Measurements from ENCODE around the gene FAM50A.
A peak's percentile ranks its signal among the peaks of the same experiment; 100 is the strongest.

FAM50A gene

DNA sequence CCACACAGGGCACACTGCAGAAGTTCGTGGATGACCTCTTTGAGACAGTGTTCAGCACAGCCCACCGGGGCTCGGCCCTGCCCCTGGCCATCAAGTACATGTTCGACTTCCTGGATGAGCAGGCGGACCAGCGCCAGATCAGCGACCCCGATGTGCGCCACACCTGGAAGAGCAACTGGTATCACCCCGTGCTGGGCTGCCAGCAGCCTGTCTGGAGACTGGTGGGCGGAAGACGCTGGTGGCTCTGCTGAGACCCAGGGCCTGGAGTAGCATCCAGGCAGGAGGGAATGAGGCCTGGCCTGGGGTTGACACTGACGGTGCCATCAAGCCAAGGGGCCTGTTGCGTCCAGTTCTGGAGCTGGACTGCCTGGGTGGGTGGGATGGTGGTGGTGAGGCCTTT lies 26.5 kb downstream of the FAM50A start:
- Histone ChIP-seq H3K9ac (ENCODE audit: low read length) (no peak overlapping the region), H3K9me3 (ENCODE audit: low read length) (no peaks in the 10 kb centered on the region), H3K27ac (ENCODE audit: low read depth, low read length) (no peak overlapping the region), H3K36me3 (ENCODE audit: insufficient read depth, low read length) (peaks cover 8% of the 10 kb centered on the region), H3K4me1 (ENCODE audit: insufficient read depth, low read length) (no peaks in the 10 kb centered on the region), H3K27me3 (ENCODE audit: control insufficient read depth in 1 of 2, insufficient read depth in 2 of 2, low read length in 2 of 2) (no peaks in the 10 kb centered on the region), H3K4me3 (ENCODE audit: low read depth in 1 of 2, low read length in 2 of 2) (no peak overlapping the region)

- H3K9ac ChIP-seq (ENCODE audit: low read length) = no peak overlapping the region
- H3K36me3 ChIP-seq (ENCODE audit: insufficient read depth, low read length) = peaks cover 8% of the 10 kb centered on the region
- H3K27me3 ChIP-seq (ENCODE audit: control insufficient read depth in 1 of 2, insufficient read depth in 2 of 2, low read length in 2 of 2) = no peaks in the 10 kb centered on the region
- no peaks in the 10 kb centered on the region for H3K4me1 ChIP-seq (ENCODE audit: insufficient read depth, low read length)
- no peak overlapping the region for H3K4me3 ChIP-seq (ENCODE audit: low read depth in 1 of 2, low read length in 2 of 2)
- no peak overlapping the region for H3K27ac ChIP-seq (ENCODE audit: low read depth, low read length)
- no peaks in the 10 kb centered on the region for H3K9me3 ChIP-seq (ENCODE audit: low read length)
These were observed 27.1 kb downstream of the FAM50A start for GRCh38 chrX:154470914-154471568.

DNA sequence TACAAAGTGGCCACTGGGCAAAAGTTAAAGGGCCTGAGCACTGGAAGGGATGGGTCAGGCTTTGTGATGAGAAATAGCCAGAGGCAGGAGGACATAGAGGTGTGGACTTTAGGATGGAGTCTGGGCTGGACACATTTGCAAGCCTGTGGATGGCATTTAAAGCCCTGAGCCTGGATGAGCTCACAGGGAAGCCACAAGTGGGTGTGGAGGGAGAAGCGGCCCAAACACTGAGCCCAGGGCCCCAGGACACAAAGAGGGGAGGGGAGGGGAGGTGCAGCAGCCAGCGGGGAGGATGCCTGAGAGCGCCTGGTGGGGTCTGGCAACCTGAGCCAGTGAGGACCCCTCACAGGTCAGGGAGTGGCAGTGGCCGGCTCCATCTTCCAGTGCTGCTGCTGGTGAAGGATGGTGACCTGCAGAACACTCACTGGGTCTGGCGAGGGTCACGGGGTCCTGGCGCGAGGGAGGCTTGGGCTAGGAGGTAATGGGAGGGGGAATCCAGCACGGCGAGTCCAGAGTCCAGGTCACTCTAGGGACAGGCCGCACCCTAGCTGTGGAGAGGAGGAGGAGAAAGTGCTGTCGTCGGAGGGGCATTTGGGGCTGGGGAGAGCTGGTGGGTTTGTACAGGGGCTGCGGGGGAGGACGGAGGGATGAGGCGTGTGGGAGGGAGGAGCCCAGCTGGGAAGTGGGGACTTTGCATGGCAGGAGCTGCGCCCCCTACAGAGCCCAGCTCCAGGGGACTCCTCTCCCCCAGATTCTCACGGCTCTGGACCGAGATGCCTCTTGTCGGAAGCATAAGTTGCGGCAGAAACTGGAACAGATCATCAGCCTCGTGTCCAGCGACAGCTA lies 28.1 kb downstream of the FAM50A start:
- Histone ChIP-seq H3K4me1 (ENCODE audit: insufficient read depth, low read length) (no peaks in the 10 kb centered on the region), H3K9ac (ENCODE audit: low read length) (no peak overlapping the region), H3K9me3 (ENCODE audit: low read length) (no peaks in the 10 kb centered on the region), H3K27me3 (ENCODE audit: control insufficient read depth in 1 of 2, insufficient read depth in 2 of 2, low read length in 2 of 2) (no peaks in the 10 kb centered on the region), H3K27ac (ENCODE audit: low read depth, low read length) (no peak overlapping the region), H3K4me3 (ENCODE audit: low read depth in 1 of 2, low read length in 2 of 2) (no peak overlapping the region), H3K36me3 (ENCODE audit: insufficient read depth, low read length) (peaks cover 8% of the 10 kb centered on the region)

- H3K36me3 ChIP-seq (ENCODE audit: insufficient read depth, low read length) = peaks cover 8% of the 10 kb centered on the region
These were observed 29.0 kb downstream of the FAM50A start for GRCh38 chrX:154472685-154473632.

GRCh38 chrX:154473683-154474082 lies 29.7 kb downstream of the FAM50A start:
- Histone ChIP-seq H3K36me3 (ENCODE audit: insufficient read depth, low read length) (peaks cover 6% of the 10 kb centered on the region), H3K4me1 (ENCODE audit: insufficient read depth, low read length) (no peaks in the 10 kb centered on the region), H3K9ac (ENCODE audit: low read length) (no peak overlapping the region), H3K27me3 (ENCODE audit: control insufficient read depth in 1 of 2, insufficient read depth in 2 of 2, low read length in 2 of 2) (peaks cover 0 to under 1% of the 10 kb centered on the region in 2 donors), H3K9me3 (ENCODE audit: low read length) (no peaks in the 10 kb centered on the region), H3K27ac (ENCODE audit: low read depth, low read length) (no peak overlapping the region), H3K4me3 (ENCODE audit: low read depth in 1 of 2, low read length in 2 of 2) (no peak overlapping the region)

More at GRCh38 chrX:154472685-154473632, 29.0 kb downstream of the FAM50A start:
- no peaks in the 10 kb centered on the region for H3K4me1 ChIP-seq (ENCODE audit: insufficient read depth, low read length)
- H3K9ac ChIP-seq (ENCODE audit: low read length) = no peak overlapping the region
- no peaks in the 10 kb centered on the region for H3K9me3 ChIP-seq (ENCODE audit: low read length)
- H3K27me3 ChIP-seq (ENCODE audit: control insufficient read depth in 1 of 2, insufficient read depth in 2 of 2, low read length in 2 of 2) = no peaks in the 10 kb centered on the region
- no peak overlapping the region for H3K4me3 ChIP-seq (ENCODE audit: low read depth in 1 of 2, low read length in 2 of 2)
- no peak overlapping the region for H3K27ac ChIP-seq (ENCODE audit: low read depth, low read length)

GRCh38 chrX:154476821-154477220 lies 32.9 kb downstream of the FAM50A start:
- no peak overlapping the region for H3K27ac ChIP-seq (ENCODE audit: low read depth, low read length)

GRCh38 chrX:154477891-154478477 lies 34.0 kb downstream of the FAM50A start:
- Histone ChIP-seq H3K27me3 (ENCODE audit: control insufficient read depth in 1 of 2, insufficient read depth in 2 of 2, low read length in 2 of 2) (peaks cover 0 to 5% of the 10 kb centered on the region in 2 donors), H3K9ac (ENCODE audit: low read length) (no peak overlapping the region), H3K4me1 (ENCODE audit: insufficient read depth, low read length) (no peaks in the 10 kb centered on the region), H3K27ac (ENCODE audit: low read depth, low read length) (peak overlapping the region; percentile 73), H3K9me3 (ENCODE audit: low read length) (no peaks in the 10 kb centered on the region), H3K4me3 (ENCODE audit: low read depth in 1 of 2, low read length in 2 of 2) (peak overlapping the region; percentile 36 to 41), H3K36me3 (ENCODE audit: insufficient read depth, low read length) (no peaks in the 10 kb centered on the region)

More at GRCh38 chrX:154476821-154477220, 32.9 kb downstream of the FAM50A start:
- Histone ChIP-seq H3K27me3 (ENCODE audit: control insufficient read depth in 1 of 2, insufficient read depth in 2 of 2, low read length in 2 of 2) (peaks cover 0 to 5% of the 10 kb centered on the region in 2 donors), H3K4me3 (ENCODE audit: low read depth in 1 of 2, low read length in 2 of 2) (no peak overlapping the region), H3K4me1 (ENCODE audit: insufficient read depth, low read length) (no peaks in the 10 kb centered on the region), H3K36me3 (ENCODE audit: insufficient read depth, low read length) (no peaks in the 10 kb centered on the region), H3K9me3 (ENCODE audit: low read length) (no peaks in the 10 kb centered on the region), H3K9ac (ENCODE audit: low read length) (no peak overlapping the region)

DNA sequence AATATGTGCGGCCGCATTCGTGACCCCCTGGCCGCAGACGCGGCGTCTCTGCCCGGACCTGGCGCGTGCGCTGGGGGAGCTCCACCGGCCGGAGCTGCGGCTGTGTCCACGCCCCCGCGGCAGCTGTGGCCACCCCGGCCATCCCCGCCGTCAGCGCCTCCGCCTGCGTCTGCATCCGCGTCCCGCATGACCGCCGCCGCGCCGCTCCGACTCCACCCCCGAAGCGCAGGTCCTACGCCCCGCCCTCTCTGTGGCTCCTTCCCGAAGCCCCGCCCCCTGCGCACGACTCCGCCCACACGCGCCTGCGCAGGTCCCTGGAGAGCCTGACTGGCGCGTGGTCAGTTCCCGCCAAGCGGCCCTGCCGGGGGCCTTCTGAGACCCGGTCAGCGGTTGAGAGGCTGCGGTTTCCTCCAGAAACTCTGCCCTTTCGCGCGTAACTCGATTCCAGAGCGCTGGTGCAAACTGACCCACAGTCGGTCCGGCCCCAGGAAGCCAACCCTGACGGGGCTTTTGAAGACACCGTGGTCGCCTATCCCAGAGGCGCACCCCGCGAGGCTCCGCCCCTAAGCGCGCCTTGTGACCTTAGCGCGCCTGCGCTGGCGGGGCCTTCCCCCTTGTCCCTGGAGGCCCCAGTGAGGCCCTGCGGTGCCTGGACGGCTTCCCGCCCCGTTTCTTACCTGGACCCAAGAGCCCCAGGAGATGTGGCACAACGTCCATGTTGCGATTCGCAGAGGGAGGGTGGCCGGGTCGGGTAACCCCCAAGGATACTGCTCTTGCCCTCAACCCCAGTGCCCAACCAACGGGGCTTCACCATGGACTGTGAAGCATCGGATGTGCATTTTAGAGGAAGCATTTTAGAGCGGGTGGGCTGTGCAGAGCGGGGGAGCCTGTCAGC lies 35.0 kb downstream of the FAM50A start, which contains the start of gene LAGE3:
TSS of gene LAGE3 (minus strand) at position 554 of the 895 bp plus-strand sequence. CDS start at position 188, 366 bp downstream.
- no peaks in the 10 kb centered on the region for H3K4me1 ChIP-seq (ENCODE audit: insufficient read depth, low read length)
- no peak within 1 kb of the TSS for H3K9ac ChIP-seq (ENCODE audit: low read length)
- H3K9me3 ChIP-seq (ENCODE audit: low read length) = no peaks in the 10 kb centered on the region
- H3K27ac ChIP-seq (ENCODE audit: low read depth, low read length) = peak within 1 kb of the TSS; percentile 80
- H3K36me3 ChIP-seq (ENCODE audit: insufficient read depth, low read length) = peaks cover under 1% of the 10 kb centered on the region
- H3K27me3 ChIP-seq (ENCODE audit: control insufficient read depth in 1 of 2, insufficient read depth in 2 of 2, low read length in 2 of 2) = peaks cover 0 to 5% of the 10 kb centered on the region in 2 donors
- peak within 1 kb of the TSS; percentile 36 to 53 for H3K4me3 ChIP-seq (ENCODE audit: low read depth in 1 of 2, low read length in 2 of 2)

DNA sequence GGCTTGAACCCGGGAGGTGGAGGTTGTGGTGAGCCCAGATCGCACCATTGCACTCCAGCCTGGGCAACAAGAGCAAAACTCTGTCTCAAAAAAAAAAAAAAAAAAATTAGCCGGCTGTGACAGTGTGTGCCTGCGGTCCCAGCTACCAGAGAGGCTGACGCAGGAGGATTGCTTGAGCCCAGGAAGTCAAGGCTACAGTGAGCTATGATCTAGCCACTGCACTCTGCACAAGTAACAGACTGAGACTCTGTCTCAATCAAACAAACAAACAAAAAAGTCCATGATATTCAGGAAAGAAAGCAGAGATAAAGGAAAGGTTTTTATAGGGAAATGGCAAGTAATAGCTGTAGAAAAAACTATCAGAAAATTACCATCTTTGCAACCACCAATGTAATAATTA lies 37.3 kb downstream of the FAM50A start:
- no peak overlapping the region for H3K4me3 ChIP-seq (ENCODE audit: low read depth in 1 of 2, low read length in 2 of 2)
- H3K9ac ChIP-seq (ENCODE audit: low read length) = no peak overlapping the region
- peaks cover 0 to 5% of the 10 kb centered on the region in 2 donors for H3K27me3 ChIP-seq (ENCODE audit: control insufficient read depth in 1 of 2, insufficient read depth in 2 of 2, low read length in 2 of 2)
- H3K36me3 ChIP-seq (ENCODE audit: insufficient read depth, low read length) = peaks cover 15% of the 10 kb centered on the region
- no peaks in the 10 kb centered on the region for H3K9me3 ChIP-seq (ENCODE audit: low read length)
- H3K4me1 ChIP-seq (ENCODE audit: insufficient read depth, low read length) = peaks cover 10% of the 10 kb centered on the region
- H3K27ac ChIP-seq (ENCODE audit: low read depth, low read length) = no peak overlapping the region
